HEK293 (cell line): ENCODE data around the gene MRPL43.

Experiments
- CTCF ChIA-PET: fragments of 350-600 bp; formaldehyde crosslinking; extraction: SDS; loops from one replicate; lab custom pipeline; 2021; ENCODE audit warnings: antibody characterized with exemption; lab: Yijun Ruan, JAX
- POLR2A ChIA-PET: fragments of 300-600 bp; formaldehyde crosslinking; extraction: SDS; loops from one replicate; lab custom pipeline; 2020; ENCODE audit warnings: antibody characterized with exemption, inconsistent platforms; lab: Yijun Ruan, JAX
- H3K27ac ChIP-seq: fragments of 200-500 bp; sonication (Bioruptor generic); 2 replicates; pipeline ENCODE4 v1.5.1; 2014; ENCODE audit warnings: low read depth, low read length, control low read depth, inconsistent platforms; ENCODE audit errors: extremely low read depth
- H3K36me3 ChIP-seq, 2 experiments: fragments of 200-500 bp in 1 of 2; sonication (Bioruptor generic) in 1 of 2; 1 replicate in 1 of 2; 2 replicates in 1 of 2; pipeline ENCODE4 v1.5.1; 2014 to 2017; ENCODE audit warnings: inconsistent platforms in 2 of 2, low read length in 2 of 2; ENCODE audit not compliant: control insufficient read depth in 2 of 2, insufficient read depth in 1 of 2
- H3K4me1 ChIP-seq: fragments of 200-500 bp; sonication (Bioruptor generic); 2 replicates; pipeline ENCODE4 v1.5.1; 2014; ENCODE audit warnings: mild to moderate bottlenecking, low read length, inconsistent platforms; ENCODE audit not compliant: control insufficient read depth, insufficient read depth
- H3K4me3 ChIP-seq: 2 replicates; pipeline ENCODE4 v1.5.1; 2011; ENCODE audit warnings: low read depth, mild to moderate bottlenecking, control low read depth, low read length, moderate library complexity
- H3K9me3 ChIP-seq: fragments of 200-500 bp; sonication (Bioruptor generic); 2 replicates; pipeline ENCODE4 v1.5.1; 2014; ENCODE audit warnings: low read depth, low read length, inconsistent platforms; ENCODE audit not compliant: control insufficient read depth, insufficient read depth
- GLI2 ChIP-seq: fragments of 450-650 bp; formaldehyde crosslinking; IDR thresholded peaks from 2 replicates; pipeline ENCODE4; 2017; ENCODE audit warnings: missing biosample characterization, missing genetic modification characterization, low read depth, borderline replicate concordance
- HOXD13 ChIP-seq: sonication (generic); formaldehyde crosslinking; IDR thresholded peaks from 2 replicates; pipeline ENCODE4 v1.8.0; 2022; ENCODE audit warnings: missing genetic modification reagents, borderline replicate concordance
- KLF7 ChIP-seq: fragments of 450-650 bp; formaldehyde crosslinking; IDR thresholded peaks from 2 replicates; pipeline ENCODE4 v1.5.1; 2016; ENCODE audit warnings: missing biosample characterization, missing genetic modification characterization, borderline replicate concordance
- MEIS1 ChIP-seq: sonication (generic); formaldehyde crosslinking; IDR thresholded peaks from 2 replicates; pipeline ENCODE4 v1.8.1; 2022; ENCODE audit warnings: missing genetic modification reagents, mild to moderate bottlenecking, borderline replicate concordance
- SP2 ChIP-seq: fragments of 450-650 bp; formaldehyde crosslinking; IDR thresholded peaks from 2 replicates; pipeline ENCODE4 v1.5.1; 2016; ENCODE audit warnings: missing biosample characterization, missing genetic modification characterization
- ZBTB20 ChIP-seq: fragments of 450-650 bp; formaldehyde crosslinking; IDR thresholded peaks from 2 replicates; pipeline ENCODE4 v1.5.1; 2016; ENCODE audit warnings: missing biosample characterization, missing genetic modification characterization
- ZIC2 ChIP-seq: fragments of 450-650 bp; formaldehyde crosslinking; IDR thresholded peaks from 2 replicates; pipeline ENCODE4 v1.5.1; 2016; ENCODE audit warnings: missing biosample characterization, missing genetic modification characterization
- ZNF184 ChIP-seq: fragments of 450-650 bp; IDR thresholded peaks from 2 replicates; pipeline ENCODE4 v1.5.1; 2018; ENCODE audit warnings: missing biosample characterization, mild to moderate bottlenecking, missing genetic modification characterization
- ZNF211 ChIP-seq: fragments of 450-650 bp; formaldehyde crosslinking; IDR thresholded peaks from 2 replicates; pipeline ENCODE4 v1.5.1; 2016; ENCODE audit warnings: low read depth, missing biosample characterization, missing genetic modification characterization
- ZNF292 ChIP-seq: fragments of 450-650 bp; formaldehyde crosslinking; IDR thresholded peaks from 2 replicates; pipeline ENCODE4 v1.5.1; 2016; ENCODE audit warnings: low read depth, missing biosample characterization, missing genetic modification characterization, borderline replicate concordance
- ZNF341 ChIP-seq: fragments of 450-650 bp; formaldehyde crosslinking; IDR thresholded peaks from 2 replicates; pipeline ENCODE4; 2016; ENCODE audit warnings: low read depth, missing biosample characterization, missing genetic modification characterization
- ZNF529 ChIP-seq: fragments of 450-650 bp; formaldehyde crosslinking; IDR thresholded peaks from 2 replicates; pipeline ENCODE4 v1.5.1; 2017; ENCODE audit warnings: missing genetic modification characterization, missing biosample characterization; ENCODE audit not compliant: insufficient replicate concordance
- ZNF600 ChIP-seq: fragments of 450-650 bp; formaldehyde crosslinking; IDR thresholded peaks from 2 replicates; pipeline ENCODE4 v1.5.1; 2016; ENCODE audit warnings: missing biosample characterization, missing genetic modification characterization
- ZNF621 ChIP-seq: fragments of 450-650 bp; formaldehyde crosslinking; IDR thresholded peaks from 2 replicates; pipeline ENCODE4 v1.5.1; 2017; ENCODE audit warnings: missing biosample characterization, missing genetic modification characterization
- ZXDB ChIP-seq: fragments of 450-650 bp; formaldehyde crosslinking; IDR thresholded peaks from 2 replicates; pipeline ENCODE4 v1.5.1; 2016; ENCODE audit warnings: missing biosample characterization, missing genetic modification characterization
- TF ChIP-seq, protein P1 (sequence below): fragments of 450-650 bp; formaldehyde crosslinking; optimal IDR thresholded peaks from 2 replicates; pipeline ENCODE3; 2016; ENCODE audit warnings: missing biosample characterization, mild to moderate bottlenecking, missing genetic modification characterization
- TF ChIP-seq, protein P2 (sequence below): fragments of 450-650 bp; formaldehyde crosslinking; IDR thresholded peaks from 2 replicates; pipeline ENCODE4 v1.5.1; 2016; ENCODE audit warnings: missing biosample characterization, missing genetic modification characterization
- TF ChIP-seq, protein P3 (sequence below): fragments of 450-650 bp; formaldehyde crosslinking; IDR thresholded peaks from 2 replicates; pipeline ENCODE4 v1.5.1; 2016; ENCODE audit warnings: missing biosample characterization, missing genetic modification characterization
- TF ChIP-seq, protein P4 (sequence below): fragments of 450-650 bp; formaldehyde crosslinking; IDR thresholded peaks from 2 replicates; pipeline ENCODE4 v1.5.1; 2017; ENCODE audit warnings: missing biosample characterization, missing genetic modification characterization
- TF ChIP-seq, protein P5 (sequence below): fragments of 450-650 bp; formaldehyde crosslinking; IDR thresholded peaks from 2 replicates; pipeline ENCODE4 v1.5.1; 2016; ENCODE audit warnings: missing biosample characterization, missing genetic modification characterization
- TF ChIP-seq, protein P6 (sequence below): fragments of 450-650 bp; formaldehyde crosslinking; IDR thresholded peaks from 2 replicates; pipeline ENCODE4 v1.5.1; 2017; ENCODE audit warnings: missing biosample characterization, missing genetic modification characterization

The MRPL43 gene

DNA sequence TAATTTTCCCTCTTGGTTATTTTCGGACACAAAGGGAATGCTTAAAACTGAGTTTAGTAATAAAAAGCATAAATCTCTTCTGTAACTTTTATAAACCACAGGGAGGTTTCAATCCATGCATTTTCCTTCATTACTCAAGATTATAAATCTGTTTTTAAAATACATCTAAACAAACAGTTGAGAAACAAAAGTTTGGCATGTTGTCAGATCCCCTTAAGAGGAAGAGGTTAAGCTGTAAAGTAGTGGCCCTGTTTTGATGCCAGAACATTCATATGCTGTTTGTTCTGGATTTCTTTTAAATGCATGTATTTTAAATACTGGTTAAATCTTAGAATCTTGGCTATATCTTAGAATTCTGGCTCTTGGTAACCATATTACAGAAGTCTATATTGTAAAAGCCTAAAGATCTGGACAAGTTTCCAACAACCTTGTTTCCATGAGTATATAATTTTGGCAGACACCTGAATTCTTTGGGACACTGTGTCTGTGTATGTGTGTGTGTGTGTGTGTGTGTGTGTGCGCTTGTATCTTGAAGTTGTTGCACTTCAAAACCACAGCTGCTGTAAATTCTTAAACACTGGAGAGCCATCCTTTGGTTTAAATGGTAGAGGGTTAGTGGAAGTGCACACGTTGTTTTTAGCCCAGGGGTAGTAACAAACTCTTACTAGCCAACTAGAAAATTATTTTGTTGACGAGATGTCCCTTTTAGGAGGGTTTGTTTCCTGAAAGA lies 24.8 kb downstream of the MRPL43 start:
- H3K4me1 ChIP-seq: peaks cover 9% of the 10 kb centered on the region; the same call in 1 of the 2 replicates
- H3K27ac ChIP-seq: no peak overlapping the region
- H3K4me3 ChIP-seq: no peak overlapping the region
- CTCF ChIA-PET: interaction anchor here (0.8 to 1.6 kb wide), 4 partner anchors 11 to 56 kb away, joined by 3 to 4 read pairs (median 4); no protein-coding TSS in a partner anchor
- POLR2A ChIA-PET: no interaction called here
- peaks cover 59 to 61% of the 10 kb centered on the region in 2 experiments for H3K36me3 ChIP-seq
- no peaks in the 10 kb centered on the region for H3K9me3 ChIP-seq
- TF ChIP-seq ZNF292 (tag by site-specific recombination): no peak
- TF ChIP-seq, protein P1, sequence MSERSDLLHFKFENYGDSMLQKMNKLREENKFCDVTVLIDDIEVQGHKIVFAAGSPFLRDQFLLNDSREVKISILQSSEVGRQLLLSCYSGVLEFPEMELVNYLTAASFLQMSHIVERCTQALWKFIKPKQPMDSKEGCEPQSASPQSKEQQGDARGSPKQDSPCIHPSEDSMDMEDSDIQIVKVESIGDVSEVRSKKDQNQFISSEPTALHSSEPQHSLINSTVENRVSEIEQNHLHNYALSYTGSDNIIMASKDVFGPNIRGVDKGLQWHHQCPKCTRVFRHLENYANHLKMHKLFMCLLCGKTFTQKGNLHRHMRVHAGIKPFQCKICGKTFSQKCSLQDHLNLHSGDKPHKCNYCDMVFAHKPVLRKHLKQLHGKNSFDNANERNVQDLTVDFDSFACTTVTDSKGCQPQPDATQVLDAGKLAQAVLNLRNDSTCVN (tag by site-specific recombination): no peak
- 0 out of 2 replicates have a peak, but pooled peaks have one; percentile 9 for TF ChIP-seq ZNF600 (tag by site-specific recombination)

DNA sequence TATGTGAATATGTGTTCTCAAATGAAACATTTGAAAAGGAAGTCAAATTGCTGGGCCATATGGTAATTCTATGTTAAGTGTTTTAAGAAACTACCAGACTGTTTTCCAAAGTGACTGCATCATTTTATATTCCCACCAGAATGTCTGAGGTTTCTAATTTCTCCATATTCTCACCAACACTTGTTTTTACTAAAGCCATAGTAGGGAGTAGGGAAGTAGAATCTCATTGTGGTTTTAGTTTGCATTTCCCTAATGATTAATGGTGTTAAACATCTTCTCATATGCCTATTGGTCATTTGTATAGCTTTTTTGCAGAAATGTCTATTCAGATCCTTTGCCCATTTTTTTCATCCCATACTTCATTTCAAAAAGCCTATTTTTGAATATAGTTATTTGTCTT lies 27.0 kb downstream of the MRPL43 start:
- CTCF ChIA-PET: interaction anchor here (0.6 kb wide), 1 partner anchor 34 kb away, joined by 5 read pairs; no protein-coding TSS in a partner anchor
- H3K36me3 ChIP-seq: peaks cover 66 to 77% of the 10 kb centered on the region in 2 experiments
- H3K4me1 ChIP-seq: peaks cover 9% of the 10 kb centered on the region; the same call in 1 of the 2 replicates
- H3K27ac ChIP-seq: no peak overlapping the region
- H3K4me3 ChIP-seq: no peak overlapping the region
- POLR2A ChIA-PET: no interaction called here
- no peaks in the 10 kb centered on the region for H3K9me3 ChIP-seq
- no peak for TF ChIP-seq SP2 (tag by site-specific recombination)
- TF ChIP-seq, protein P2, sequence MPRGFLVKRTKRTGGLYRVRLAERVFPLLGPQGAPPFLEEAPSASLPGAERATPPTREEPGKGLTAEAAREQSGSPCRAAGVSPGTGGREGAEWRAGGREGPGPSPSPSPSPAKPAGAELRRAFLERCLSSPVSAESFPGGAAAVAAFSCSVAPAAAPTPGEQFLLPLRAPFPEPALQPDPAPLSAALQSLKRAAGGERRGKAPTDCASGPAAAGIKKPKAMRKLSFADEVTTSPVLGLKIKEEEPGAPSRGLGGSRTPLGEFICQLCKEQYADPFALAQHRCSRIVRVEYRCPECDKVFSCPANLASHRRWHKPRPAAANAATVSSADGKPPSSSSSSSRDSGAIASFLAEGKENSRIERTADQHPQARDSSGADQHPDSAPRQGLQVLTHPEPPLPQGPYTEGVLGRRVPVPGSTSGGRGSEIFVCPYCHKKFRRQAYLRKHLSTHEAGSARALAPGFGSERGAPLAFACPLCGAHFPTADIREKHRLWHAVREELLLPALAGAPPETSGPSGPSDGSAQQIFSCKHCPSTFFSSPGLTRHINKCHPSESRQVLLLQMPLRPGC: no peak
- TF ChIP-seq, protein P3, sequence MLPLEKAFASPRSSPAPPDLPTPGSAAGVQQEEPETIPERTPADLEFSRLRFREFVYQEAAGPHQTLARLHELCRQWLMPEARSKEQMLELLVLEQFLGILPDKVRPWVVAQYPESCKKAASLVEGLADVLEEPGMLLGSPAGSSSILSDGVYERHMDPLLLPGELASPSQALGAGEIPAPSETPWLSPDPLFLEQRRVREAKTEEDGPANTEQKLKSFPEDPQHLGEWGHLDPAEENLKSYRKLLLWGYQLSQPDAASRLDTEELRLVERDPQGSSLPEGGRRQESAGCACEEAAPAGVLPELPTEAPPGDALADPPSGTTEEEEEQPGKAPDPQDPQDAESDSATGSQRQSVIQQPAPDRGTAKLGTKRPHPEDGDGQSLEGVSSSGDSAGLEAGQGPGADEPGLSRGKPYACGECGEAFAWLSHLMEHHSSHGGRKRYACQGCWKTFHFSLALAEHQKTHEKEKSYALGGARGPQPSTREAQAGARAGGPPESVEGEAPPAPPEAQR: no peak
- TF ChIP-seq ZXDB (tag by site-specific recombination): no peak
- TF ChIP-seq MEIS1: no peak
- no peak for TF ChIP-seq KLF7 (tag by site-specific recombination)
- peak; percentile 93 for TF ChIP-seq ZNF184 (tag by site-specific recombination)
- no peak for TF ChIP-seq ZIC2 (tag by site-specific recombination)

DNA sequence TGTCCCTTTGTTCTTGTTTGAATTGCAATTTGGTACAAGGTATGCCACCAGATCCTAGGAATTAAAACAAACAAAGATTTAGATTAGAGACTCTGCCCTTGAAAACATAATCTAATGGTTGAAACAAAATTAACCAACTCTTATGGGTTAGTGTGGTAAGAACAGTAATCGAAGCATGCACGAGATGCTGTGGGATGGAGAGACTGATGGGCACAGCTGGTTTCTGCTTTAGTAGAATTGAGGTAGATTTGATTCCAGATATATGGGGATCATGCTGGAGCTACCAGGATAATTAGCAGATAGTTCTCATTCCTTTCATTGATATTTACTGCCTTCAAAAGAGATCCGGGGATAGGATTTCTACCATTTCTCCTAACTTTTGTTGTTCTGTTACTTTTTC lies 38.4 kb downstream of the MRPL43 start:
- no peak overlapping the region for H3K27ac ChIP-seq
- H3K4me1 ChIP-seq: no peaks in the 10 kb centered on the region
- ChIA-PET POLR2A (no interaction called here), CTCF (no interaction called here)
- peaks cover 80 to 87% of the 10 kb centered on the region in 2 experiments for H3K36me3 ChIP-seq
- H3K9me3 ChIP-seq: no peaks in the 10 kb centered on the region
- H3K4me3 ChIP-seq: no peak overlapping the region
- TF ChIP-seq, protein P4, sequence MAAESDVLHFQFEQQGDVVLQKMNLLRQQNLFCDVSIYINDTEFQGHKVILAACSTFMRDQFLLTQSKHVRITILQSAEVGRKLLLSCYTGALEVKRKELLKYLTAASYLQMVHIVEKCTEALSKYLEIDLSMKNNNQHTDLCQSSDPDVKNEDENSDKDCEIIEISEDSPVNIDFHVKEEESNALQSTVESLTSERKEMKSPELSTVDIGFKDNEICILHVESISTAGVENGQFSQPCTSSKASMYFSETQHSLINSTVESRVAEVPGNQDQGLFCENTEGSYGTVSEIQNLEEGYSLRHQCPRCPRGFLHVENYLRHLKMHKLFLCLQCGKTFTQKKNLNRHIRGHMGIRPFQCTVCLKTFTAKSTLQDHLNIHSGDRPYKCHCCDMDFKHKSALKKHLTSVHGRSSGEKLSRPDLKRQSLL (tag by site-specific recombination): no peak
- TF ChIP-seq ZNF211 (tag by site-specific recombination) (no peak), ZNF341 (tag by site-specific recombination) (no peak), HOXD13 (CRISPR knock-in tag) (no peak), GLI2 (tag by site-specific recombination) (no peak), ZBTB20 (tag by site-specific recombination) (no peak), ZNF529 (tag by site-specific recombination) (no peak), ZNF621 (no peak)
- TF ChIP-seq, protein P5, sequence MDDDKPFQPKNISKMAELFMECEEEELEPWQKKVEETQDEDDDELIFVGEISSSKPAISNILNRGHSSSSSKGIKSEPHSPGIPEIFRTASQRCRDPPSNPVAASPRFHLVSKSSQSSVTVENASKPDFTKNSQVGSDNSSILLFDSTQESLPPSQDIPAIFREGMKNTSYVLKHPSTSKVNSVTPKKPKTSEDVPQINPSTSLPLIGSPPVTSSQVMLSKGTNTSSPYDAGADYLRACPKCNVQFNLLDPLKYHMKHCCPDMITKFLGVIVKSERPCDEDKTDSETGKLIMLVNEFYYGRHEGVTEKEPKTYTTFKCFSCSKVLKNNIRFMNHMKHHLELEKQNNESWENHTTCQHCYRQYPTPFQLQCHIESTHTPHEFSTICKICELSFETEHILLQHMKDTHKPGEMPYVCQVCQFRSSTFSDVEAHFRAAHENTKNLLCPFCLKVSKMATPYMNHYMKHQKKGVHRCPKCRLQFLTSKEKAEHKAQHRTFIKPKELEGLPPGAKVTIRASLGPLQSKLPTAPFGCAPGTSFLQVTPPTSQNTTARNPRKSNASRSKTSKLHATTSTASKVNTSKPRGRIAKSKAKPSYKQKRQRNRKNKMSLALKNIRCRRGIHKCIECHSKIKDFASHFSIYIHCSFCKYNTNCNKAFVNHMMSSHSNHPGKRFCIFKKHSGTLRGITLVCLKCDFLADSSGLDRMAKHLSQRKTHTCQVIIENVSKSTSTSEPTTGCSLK (tag by site-specific recombination): no peak
- TF ChIP-seq, protein P6, sequence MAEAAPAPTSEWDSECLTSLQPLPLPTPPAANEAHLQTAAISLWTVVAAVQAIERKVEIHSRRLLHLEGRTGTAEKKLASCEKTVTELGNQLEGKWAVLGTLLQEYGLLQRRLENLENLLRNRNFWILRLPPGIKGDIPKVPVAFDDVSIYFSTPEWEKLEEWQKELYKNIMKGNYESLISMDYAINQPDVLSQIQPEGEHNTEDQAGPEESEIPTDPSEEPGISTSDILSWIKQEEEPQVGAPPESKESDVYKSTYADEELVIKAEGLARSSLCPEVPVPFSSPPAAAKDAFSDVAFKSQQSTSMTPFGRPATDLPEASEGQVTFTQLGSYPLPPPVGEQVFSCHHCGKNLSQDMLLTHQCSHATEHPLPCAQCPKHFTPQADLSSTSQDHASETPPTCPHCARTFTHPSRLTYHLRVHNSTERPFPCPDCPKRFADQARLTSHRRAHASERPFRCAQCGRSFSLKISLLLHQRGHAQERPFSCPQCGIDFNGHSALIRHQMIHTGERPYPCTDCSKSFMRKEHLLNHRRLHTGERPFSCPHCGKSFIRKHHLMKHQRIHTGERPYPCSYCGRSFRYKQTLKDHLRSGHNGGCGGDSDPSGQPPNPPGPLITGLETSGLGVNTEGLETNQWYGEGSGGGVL (tag by site-specific recombination): no peak
